ENCODE data around the gene GPR39.

Gene GPR39

DNA sequence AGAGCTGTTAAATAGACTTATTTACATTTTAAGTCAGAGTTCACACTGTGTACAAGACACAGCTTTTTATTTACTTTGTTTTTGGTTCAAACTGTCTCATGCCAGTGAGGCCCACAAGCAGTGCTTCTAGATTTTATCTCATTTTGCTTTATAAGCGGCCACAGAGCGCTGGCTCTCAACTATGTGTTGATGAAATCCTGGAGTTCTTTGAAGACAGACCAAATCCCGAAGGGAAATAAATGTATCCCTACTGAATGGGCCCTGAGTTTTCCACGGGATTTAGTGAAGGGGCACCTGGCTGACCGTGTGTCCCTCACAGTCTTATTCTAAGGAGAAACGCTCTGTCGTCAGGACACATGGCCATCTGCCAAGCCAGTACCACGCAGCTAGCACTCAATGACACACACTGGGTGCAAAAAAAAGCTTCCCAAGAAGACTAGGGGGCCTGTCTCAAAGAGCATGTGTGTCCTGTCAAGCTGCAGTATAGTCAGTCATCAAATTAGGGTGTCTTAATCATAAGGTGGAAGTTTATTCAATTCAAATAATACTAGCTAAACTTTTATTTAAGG lies 230.0 kb downstream of the GPR39 start:
- DNase-seq: no peak

GRCh38 chr2:132651115-132652045 lies 234.8 kb downstream of the GPR39 start:
- DNase-seq: no peak

DNA sequence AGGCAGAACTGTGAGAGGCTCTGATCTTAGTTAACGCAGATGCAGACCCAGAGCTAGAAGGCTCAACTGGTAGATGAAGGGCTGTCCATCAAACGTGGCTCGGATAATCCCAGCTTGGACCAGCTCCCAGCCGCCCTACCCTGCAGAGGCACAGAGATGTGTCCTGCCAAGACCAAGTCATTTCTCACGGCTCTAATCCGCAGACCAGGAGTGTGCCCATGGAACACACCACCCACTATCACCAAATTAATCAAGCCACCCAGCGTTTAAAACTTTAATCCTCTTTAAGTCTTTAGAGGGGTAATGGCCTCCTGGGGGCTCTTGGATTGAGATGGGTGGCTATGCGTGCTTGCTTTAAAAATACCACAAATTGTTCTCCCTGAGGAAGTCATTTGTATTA lies 235.9 kb downstream of the GPR39 start:
- DNase-seq: no peak

GRCh38 chr2:132654335-132654734 lies 237.7 kb downstream of the GPR39 start:
- DNase-seq: no peak

DNA sequence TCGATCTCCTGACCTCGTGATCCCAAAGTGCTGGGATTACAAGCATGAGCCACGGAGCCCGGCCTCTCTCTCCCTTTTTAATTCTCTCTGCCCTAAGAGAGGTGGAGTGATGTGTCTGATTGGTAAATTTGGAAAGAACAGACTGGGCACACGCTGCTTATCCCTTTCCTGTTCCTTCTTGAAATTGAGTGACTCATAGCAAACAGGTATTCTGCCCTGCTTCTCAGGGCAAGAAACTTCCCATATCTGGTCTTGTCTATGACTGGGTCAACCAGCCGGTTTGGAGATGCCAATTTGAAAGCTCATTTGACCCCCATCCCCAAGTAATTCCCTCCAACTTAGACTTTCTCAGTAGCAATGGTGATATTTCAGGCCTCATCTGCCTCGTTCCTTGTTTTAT lies 238.4 kb downstream of the GPR39 start:
- no peak for DNase-seq

DNA sequence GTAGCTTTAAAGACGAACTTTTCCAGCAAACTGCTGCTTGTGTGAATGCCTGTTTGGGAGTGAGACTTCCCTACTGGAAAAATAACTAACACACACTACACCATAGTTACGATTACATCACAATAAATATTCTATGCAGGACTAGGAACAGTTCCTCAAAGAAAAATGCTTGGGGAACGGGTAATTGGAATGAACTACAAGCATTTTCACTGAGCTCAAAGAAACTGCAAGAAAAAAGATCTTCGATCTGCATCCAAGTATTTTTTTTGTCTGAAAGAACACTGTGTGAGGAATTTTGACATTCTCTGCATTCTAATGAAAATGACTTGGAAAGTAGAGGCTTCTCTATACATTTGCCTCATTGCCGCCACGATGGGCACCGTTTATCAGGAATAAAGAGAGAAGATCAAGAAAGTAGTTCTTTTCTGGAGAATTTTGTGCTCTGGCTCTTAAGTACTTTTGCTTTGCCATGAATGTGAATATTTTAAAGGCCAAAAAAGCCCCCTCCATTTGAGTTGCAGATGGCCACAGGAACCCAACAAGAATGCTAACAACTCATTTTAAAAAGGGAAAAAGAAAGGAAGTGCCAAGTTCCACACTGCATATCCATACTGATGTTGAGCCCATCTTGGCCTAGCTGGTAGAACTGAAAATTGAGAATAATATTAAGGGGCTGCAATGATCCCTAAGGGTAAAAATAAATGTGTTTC lies 239.8 kb downstream of the GPR39 start:
- DNase-seq: no peak

DNA sequence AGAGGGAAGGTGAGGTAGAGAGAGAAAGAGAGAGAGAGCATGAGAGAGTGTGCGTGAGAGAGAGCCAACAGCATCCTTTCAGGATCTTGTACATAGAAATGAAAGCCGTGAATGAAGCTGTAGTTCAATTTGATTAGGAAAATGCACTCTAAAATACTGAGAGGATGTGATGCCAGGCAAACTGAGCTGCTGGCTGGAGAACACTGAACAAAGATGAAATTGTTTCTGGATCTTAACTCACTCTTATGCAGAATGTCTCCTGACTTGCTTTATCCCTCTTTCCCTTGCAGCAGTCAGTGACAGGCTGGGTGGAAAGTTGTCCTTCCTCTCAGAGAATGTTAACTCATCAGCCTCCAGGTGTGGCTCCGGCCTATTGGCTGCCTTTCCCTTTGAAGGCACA lies 242.7 kb downstream of the GPR39 start:
- no peak for DNase-seq

- DNase-seq: no peak
Observed at GRCh38 chr2:132662732-132663131, 246.1 kb downstream of the GPR39 start.

DNA sequence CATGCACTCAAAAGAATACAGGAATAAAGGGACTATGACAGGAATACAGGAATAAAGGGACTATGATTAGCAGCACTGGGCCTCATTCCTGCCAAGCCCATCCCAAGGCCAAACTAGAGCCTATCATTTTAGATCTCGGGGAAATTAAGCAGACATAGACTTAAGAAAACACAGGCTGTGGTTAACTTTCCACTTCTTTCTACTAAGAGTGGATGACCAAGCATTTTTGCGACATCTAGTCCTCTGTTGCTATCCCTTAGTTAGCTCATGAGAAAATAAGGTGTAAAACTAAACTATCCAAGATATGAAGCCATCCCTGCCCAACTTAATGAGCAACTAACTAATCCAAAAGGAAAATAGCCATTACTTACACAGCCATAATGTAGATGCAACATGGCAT lies 247.5 kb downstream of the GPR39 start:
- DNase-seq: no peak

DNA sequence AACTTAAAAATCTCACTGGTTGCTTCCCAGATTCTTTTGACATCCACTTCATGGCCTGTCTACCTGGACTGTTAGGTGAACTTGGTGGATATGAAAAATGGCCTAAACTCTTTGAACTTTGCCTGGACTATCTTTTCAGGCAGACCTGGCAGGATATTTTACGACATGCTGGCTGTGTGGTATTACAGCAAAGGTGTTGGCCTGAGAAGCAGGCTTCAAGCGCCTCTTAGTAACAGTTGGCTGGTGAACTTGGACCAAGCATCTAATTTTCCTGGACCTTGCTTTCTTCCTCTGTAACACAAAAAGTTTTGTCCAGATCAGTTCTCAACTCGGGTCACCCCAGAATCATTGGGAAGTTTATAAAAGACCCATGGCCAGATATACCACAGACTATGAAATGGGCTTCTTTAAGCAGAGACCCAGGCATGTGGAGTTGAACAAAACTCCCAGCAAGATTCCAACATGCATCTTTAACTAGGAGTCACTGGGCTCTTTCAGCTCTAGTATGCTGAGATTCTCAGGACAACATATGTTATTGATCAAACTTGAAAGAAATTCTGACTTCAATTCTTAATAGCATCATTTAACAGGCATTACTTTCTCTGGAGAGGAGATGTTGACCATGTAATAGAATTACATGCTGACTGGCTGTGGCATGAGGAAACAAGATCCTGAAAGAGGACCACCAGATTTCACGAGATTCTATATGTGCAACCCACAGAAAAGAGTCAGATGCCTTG lies 249.0 kb downstream of the GPR39 start:
- no peak for DNase-seq

GRCh38 chr2:132667706-132668105 lies 251.1 kb downstream of the GPR39 start:
- no peak for DNase-seq

DNA sequence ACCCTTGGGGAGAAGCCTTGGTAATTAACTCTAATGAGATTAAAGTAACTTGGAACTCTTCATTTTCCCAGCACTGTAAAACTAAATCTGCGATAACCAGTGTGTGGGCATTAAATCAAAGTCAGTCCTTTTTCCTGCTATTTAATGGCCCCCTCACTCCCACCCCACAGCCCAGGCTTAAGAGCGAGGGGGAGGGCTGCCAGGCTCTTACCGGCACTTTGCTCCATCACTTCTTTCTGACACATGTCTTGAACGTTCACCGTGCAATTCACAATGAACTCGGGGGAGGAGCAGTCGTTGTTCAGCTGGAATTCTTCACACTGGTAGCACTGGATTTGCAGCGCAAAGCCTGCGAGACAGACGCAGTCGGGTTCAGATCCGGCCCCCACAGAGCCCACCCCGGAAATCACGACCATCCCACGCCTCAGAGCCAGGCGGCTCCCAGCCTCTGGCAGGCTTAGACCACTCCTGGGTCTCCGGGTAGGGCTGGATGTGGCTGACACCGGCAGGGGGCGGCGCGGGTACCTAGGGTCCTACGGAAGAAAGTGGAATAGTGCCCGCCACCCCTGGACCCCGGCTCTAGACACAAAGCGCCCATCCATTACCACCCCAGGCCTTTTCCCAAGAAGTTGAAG lies 251.7 kb downstream of the GPR39 start:
- DNase-seq: no peak

DNA sequence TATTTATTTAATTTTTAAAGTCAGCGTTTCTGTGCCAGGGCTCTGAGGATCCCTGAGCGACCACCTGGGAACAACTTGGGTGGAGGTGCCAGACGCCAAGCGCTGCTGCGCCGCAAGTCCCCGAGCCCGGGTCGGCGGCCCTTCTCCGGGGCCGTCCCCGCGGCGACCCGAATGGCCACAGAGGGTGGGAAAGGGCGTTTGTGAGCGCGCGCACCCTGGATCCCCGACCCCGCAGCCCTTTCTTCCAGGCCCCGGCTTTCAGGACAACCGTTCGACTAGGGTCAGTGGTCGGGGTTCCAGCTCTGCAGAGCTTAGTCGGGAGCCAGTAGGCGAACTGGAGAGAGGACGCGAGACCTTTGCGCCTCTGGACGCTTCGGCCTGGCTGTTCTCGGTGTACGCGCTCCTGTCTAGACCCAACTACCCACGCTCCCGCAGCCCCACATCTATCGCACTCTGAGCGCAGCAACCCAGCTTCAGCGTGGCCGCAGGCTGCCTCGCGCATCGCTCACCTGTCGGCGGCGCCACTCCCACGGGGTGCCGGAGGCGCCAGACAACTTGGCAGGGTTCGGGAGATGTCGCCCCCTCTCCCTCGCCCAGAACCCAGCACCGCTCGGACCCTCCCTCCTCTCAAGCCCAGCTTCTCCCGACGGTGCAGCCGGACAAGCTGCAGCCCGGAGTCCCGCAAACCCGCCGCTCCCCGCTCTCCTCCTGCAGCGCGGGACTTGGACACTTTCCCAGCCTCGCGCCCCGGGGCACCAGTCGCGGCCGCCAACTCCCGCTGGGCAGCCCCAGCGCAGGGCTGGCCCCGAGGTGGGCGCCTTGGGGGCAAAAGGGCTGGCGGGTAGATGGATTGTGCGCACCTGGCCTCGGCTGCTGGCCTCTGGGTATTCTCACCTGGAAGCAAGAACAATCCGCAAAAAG lies 252.6 kb downstream of the GPR39 start:
- DNase-seq: no peak

- no peak for DNase-seq
Observed at GRCh38 chr2:132669908-132670495, 253.4 kb downstream of the GPR39 start, which contains the start of gene LYPD1. Gene LYPD1, minus strand, starts transcription at chr2:132670205. Its CDS starts 273 bp downstream, at chr2:132669932.

- no peak for DNase-seq
Observed at GRCh38 chr2:132670496-132671150, 254.0 kb downstream of the GPR39 start.

DNA sequence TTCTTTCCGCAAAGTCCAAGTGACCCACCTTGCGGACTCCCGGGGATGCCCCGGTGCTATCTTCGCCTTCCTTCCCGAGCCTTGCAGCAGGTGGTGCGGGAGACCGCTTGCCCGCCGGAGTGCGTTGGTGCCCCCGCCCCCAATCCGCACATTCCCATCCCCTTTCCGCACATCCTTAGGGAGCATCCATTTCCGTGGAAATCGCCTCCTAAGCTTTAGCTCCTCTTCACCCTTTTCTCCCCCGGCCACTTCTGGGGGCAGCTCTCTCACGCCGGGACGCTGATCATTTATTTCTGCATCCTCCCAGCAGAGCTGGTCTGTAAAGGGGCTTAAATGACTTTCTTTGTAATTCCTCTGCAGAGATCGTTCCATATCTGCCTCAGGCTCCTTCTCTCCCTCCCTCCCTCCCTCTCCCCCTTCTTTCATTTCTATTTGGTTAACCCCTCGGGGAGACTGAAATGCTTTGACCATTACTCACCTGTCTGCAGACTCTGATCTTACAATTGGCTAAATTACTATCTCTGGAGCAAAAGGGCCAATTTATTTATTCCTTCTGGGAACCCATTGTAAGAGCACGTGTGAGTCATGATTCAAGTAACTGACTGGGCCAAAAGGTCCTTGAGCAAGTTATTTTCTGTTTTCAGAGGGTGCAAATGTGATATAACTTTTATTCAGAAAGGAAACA lies 254.7 kb downstream of the GPR39 start:
- no peak for DNase-seq

- no peak for DNase-seq
Observed at GRCh38 chr2:132676999-132677398, 260.4 kb downstream of the GPR39 start.

- DNase-seq: no peak
Observed at GRCh38 chr2:132677661-132678060, 261.1 kb downstream of the GPR39 start.

- no peak for DNase-seq
Observed at GRCh38 chr2:132678483-132678882, 261.9 kb downstream of the GPR39 start.

- DNase-seq: no peak
Observed at GRCh38 chr2:132680544-132680943, 263.9 kb downstream of the GPR39 start.
